K562 (cell line): Measurements from ENCODE around the gene NTN4. TPM values are rescaled to one million over a fixed set of nuclear protein-coding genes. Genes with fewer than 3 reads are reported as not detected.

Source experiments
- ATAC-seq: fragments of 200-7000 bp; cut with Tn5 transposase; 3 replicates; pipeline ENCODE4 v1.9.1; 2020; ENCODE audit warnings: moderate library complexity
- BruUV-seq: library from RNA; stranded (reverse); fragments of 400-500 nt; replicated peaks from 2 replicates; lab custom pipeline; 2021; lab: Mats Ljungman, UMichigan
- CTCF ChIA-PET: fragments of 300-600 bp; formaldehyde crosslinking; extraction: SDS; loops from one replicate; lab custom pipeline; 2021; ENCODE audit warnings: low intra/inter-chr PET ratio; lab: Yijun Ruan, JAX
- POLR2A ChIA-PET: fragments of 300-600, 350-650 bp; sonication (Branson Sonifier 250); formaldehyde crosslinking; extraction: SDS; loops from one replicate; lab custom pipeline; 2021; ENCODE audit warnings: antibody characterized with exemption, inconsistent platforms; lab: Yijun Ruan, JAX
- DNase-seq, 4 experiments: peaks; one replicate each; pipeline versions ENCODE4 v3.0.0 to v3.0.0-alpha.2; 2011 to 2018; ENCODE audit warnings: low spot score in 3 of 4, mixed read lengths in 3 of 4; ENCODE audit errors: extremely low read depth in 1 of 4
- FAIRE-seq: peaks from 2 replicates; lab custom pipeline; 2011; peaks lifted over from hg19 to GRCh38; lab: Jason Lieb, UNC
- H2AFZ ChIP-seq: 2 replicates; pipeline ENCODE4 v1.6.0; 2011; ENCODE audit warnings: low read depth, low read length, control low read depth, inconsistent platforms
- H3K27ac ChIP-seq: fragments of 200-600 bp; 3 replicates; pipeline ENCODE4 v1.8.0; 2011; ENCODE audit warnings: low read depth, mild to moderate bottlenecking, control low read depth, inconsistent platforms, low read length, moderate library complexity, mixed read lengths; ENCODE audit errors: extremely low read depth
- H3K27me3 ChIP-seq, 2 experiments: fragments of 300-600 bp in 1 of 2; 2 replicates in 1 of 2; 3 replicates in 1 of 2; pipeline versions ENCODE4 v1.6.0 to v1.8.0; 2011; ENCODE audit warnings: inconsistent platforms in 2 of 2, low read length in 2 of 2, mild to moderate bottlenecking in 1 of 2, mixed read lengths in 1 of 2, moderate library complexity in 1 of 2; ENCODE audit not compliant: control insufficient read depth in 2 of 2, insufficient read depth in 2 of 2
- H3K36me3 ChIP-seq: fragments of 300-600 bp; 3 replicates; pipeline ENCODE4 v1.8.0; 2011; ENCODE audit warnings: mild to moderate bottlenecking, low read length, inconsistent platforms; ENCODE audit not compliant: control insufficient read depth, insufficient read depth
- H3K4me1 ChIP-seq, 2 experiments: fragments of 200-600 bp in 1 of 2; replicated peaks in 1 of 2; 2 replicates in 1 of 2; 3 replicates in 1 of 2; pipeline versions ENCODE4 v1.5.1 to v1.8.0; 2011; ENCODE audit warnings: inconsistent platforms in 2 of 2, low read length in 2 of 2, mild to moderate bottlenecking in 1 of 2, mixed read lengths in 1 of 2, moderate library complexity in 1 of 2; ENCODE audit not compliant: control insufficient read depth in 2 of 2, insufficient read depth in 2 of 2
- H3K4me2 ChIP-seq: 2 replicates; pipeline ENCODE4 v1.6.1; 2011; ENCODE audit warnings: low read length, control low read depth, inconsistent platforms, mixed read lengths; ENCODE audit not compliant: insufficient read depth
- H3K4me3 ChIP-seq: fragments of 200-600 bp; sonication (generic), shearing (Covaris generic); 2 replicates; pipeline ENCODE4 v1.5.1; 2016; ENCODE audit warnings: control low read depth, inconsistent platforms
- H3K79me2 ChIP-seq: fragments of 200-600 bp; 3 replicates; pipeline ENCODE4 v1.8.0; 2011; ENCODE audit warnings: low read length, inconsistent platforms; ENCODE audit not compliant: control insufficient read depth, insufficient read depth
- H3K9ac ChIP-seq, 2 experiments: 2 replicates each; pipeline versions ENCODE4 v1.6.0 to v1.6.1; 2011; ENCODE audit warnings: low read depth in 2 of 2, low read length in 2 of 2, control low read depth in 1 of 2, inconsistent platforms in 1 of 2, mild to moderate bottlenecking in 1 of 2, mixed read lengths in 1 of 2; ENCODE audit not compliant: insufficient read depth in 1 of 2
- H3K9me1 ChIP-seq: one replicate; pipeline ENCODE4 v1.6.0; 2011; ENCODE audit warnings: inconsistent platforms, mild to moderate bottlenecking, low read length, moderate library complexity; ENCODE audit not compliant: control insufficient read depth, insufficient read depth
- H3K9me3 ChIP-seq: replicated peaks from 2 replicates; pipeline ENCODE4 v1.5.1; 2011; ENCODE audit warnings: low read depth, low read length, inconsistent platforms; ENCODE audit not compliant: control insufficient read depth, insufficient read depth
- H4K20me1 ChIP-seq: replicated peaks from 2 replicates; pipeline ENCODE4 v1.6.1; 2011; ENCODE audit warnings: low read length, inconsistent platforms, mixed read lengths; ENCODE audit not compliant: control insufficient read depth, insufficient read depth
- ADNP ChIP-seq: fragments of 200-800 bp; sonication (Bioruptor generic); IDR thresholded peaks from 2 replicates; pipeline ENCODE4 v1.6.1; 2016; ENCODE audit warnings: missing genetic modification characterization, missing compliant biosample characterization
- ASH1L ChIP-seq: fragments of 450-650 bp; IDR thresholded peaks from 2 replicates; pipeline ENCODE4 v1.6.1; 2018; ENCODE audit warnings: borderline replicate concordance, mild to moderate bottlenecking, low read depth; ENCODE audit not compliant: partially characterized antibody
- CBFB ChIP-seq: sonication (generic); formaldehyde crosslinking; IDR thresholded peaks from 2 replicates; pipeline ENCODE4 v1.4.0; 2020; ENCODE audit warnings: mild to moderate bottlenecking, missing genetic modification reagents
- CHD2 ChIP-seq: IDR thresholded peaks from 2 replicates; pipeline ENCODE4 v1.6.1; 2011; ENCODE audit warnings: low read depth, low read length
- FOXJ2 ChIP-seq: fragments of 200-800 bp; sonication (Bioruptor generic); IDR thresholded peaks from 2 replicates; pipeline ENCODE4 v1.6.1; 2016; ENCODE audit warnings: missing genetic modification characterization, missing compliant biosample characterization
- HMGN3 ChIP-seq: IDR thresholded peaks from 2 replicates; pipeline ENCODE4 v1.6.1; 2011; ENCODE audit warnings: borderline replicate concordance, low read depth, mild to moderate bottlenecking, mixed read lengths, low read length; ENCODE audit not compliant: insufficient read length; ENCODE audit errors: extremely low read depth
- MECOM ChIP-seq: fragments of 250-450 bp; sonication (Bioruptor Pico); IDR thresholded peaks from 2 replicates; pipeline ENCODE4 v1.8.0; 2022; ENCODE audit warnings: inconsistent platforms
- POLR2H ChIP-seq: IDR thresholded peaks from 2 replicates; pipeline ENCODE4 v1.6.1; 2016; ENCODE audit warnings: missing genetic modification characterization, low read depth, mild to moderate bottlenecking, control low read depth, missing compliant biosample characterization, moderate library complexity
- SAFB ChIP-seq: fragments of 200-400 bp; formaldehyde crosslinking; IDR thresholded peaks from 2 replicates; pipeline ENCODE4 v1.6.1; 2017; ENCODE audit warnings: low read depth, low read length, borderline replicate concordance
- SMAD1 ChIP-seq: fragments of 150-350 bp; IDR thresholded peaks from 2 replicates; pipeline ENCODE4 v1.6.1; 2014; ENCODE audit warnings: low read length, low read depth; ENCODE audit not compliant: partially characterized antibody
- SMARCB1 ChIP-seq: IDR thresholded peaks from 2 replicates; pipeline ENCODE4 v1.6.1; 2011; ENCODE audit warnings: improper control_type of control experiment, low read depth; ENCODE audit not compliant: insufficient read length
- SP1 ChIP-seq: sonication (generic); formaldehyde crosslinking; IDR thresholded peaks from 2 replicates; pipeline ENCODE4 v1.8.1; 2022; ENCODE audit warnings: mild to moderate bottlenecking, missing genetic modification reagents
- SP2 ChIP-seq: IDR thresholded peaks from 2 replicates; pipeline ENCODE4 v1.6.1; 2011; ENCODE audit warnings: mild to moderate bottlenecking, low read depth, low read length, moderate library complexity; ENCODE audit not compliant: poor library complexity, severe bottlenecking; ENCODE audit errors: extremely low read depth
- SREBF1 ChIP-seq: fragments of 150-350 bp; IDR thresholded peaks from 2 replicates; pipeline ENCODE4 v1.6.1; 2014; ENCODE audit warnings: antibody characterized with exemption, low read depth, low read length, borderline replicate concordance
- WGBS: fragments of 100-300 bp; shearing (Covaris generic); methylation state at CpG from one replicate; pipeline ENCODE4 v1.1.6; 2016; ENCODE audit warnings: low coverage, mixed read lengths; ENCODE audit not compliant: insufficient coverage; ENCODE audit errors: missing lambda C conversion rate; 5-methylcytosine and 5-hydroxymethylcytosine counted together
- in situ Hi-C: fragments of 300-500 bp; cut with MboI; formaldehyde crosslinking; loops from 4 replicates; pipeline ENCODE4 v1.15.0; 2018; ENCODE audit warnings: inconsistent platforms, mixed read lengths
- intact Hi-C: fragments of 100-400 bp; cut with micrococcal nuclease; formaldehyde crosslinking; loops from 2 replicates; pipeline ENCODE4 v1.14.2; 2022
- polyA plus RNA-seq, 8 experiments: library from polyadenylated mRNA; depleted of rRNA in 4 of 8; stranded (reverse) in 5 of 8; unstranded in 3 of 8; fragments of >200 nt; fragmentation: Nextera tagmentation in 2 of 8; fragmentation: Illumina TruSeq in 1 of 8; extraction: Ambion mirVana in 2 of 8; extraction: Trizol in 1 of 8; gene quantifications; 2 replicates each; pipeline versions ENCODE4 v1.2.1 to v1.2.3, GENCODE V29; 2011 to 2014; ENCODE audit warnings: inconsistent platforms in 1 of 8, missing spikeins in 1 of 8
- total RNA-seq, 7 experiments: library from RNA; depleted of rRNA in 6 of 7; stranded (reverse); fragments of >200 nt in 6 of 7; fragmentation: Illumina TruSeq in 2 of 7; extraction: Trizol in 2 of 7; gene quantifications; 2 replicates each; pipeline versions ENCODE4 v1.2.1 to v1.2.3, GENCODE V29; 2011 to 2021; ENCODE audit warnings: low replicate concordance in 1 of 7
- TF ChIP-seq, protein P1 (sequence below): fragments of 250-450 bp; sonication (Bioruptor Pico); IDR thresholded peaks from 2 replicates; pipeline ENCODE4 v1.5.1; 2021; ENCODE audit warnings: mild to moderate bottlenecking
- TF ChIP-seq, protein P2 (sequence below), 2 experiments: fragments of 450-650 bp in 1 of 2; sonication (generic) in 1 of 2; formaldehyde crosslinking in 1 of 2; IDR thresholded peaks in 1 of 2; conservative IDR thresholded peaks in 1 of 2; 2 replicates each; pipeline versions ENCODE4 v1.6.1 to v1.8.1; 2016 to 2023; ENCODE audit warnings: mild to moderate bottlenecking in 2 of 2, moderate library complexity in 2 of 2, inconsistent platforms in 1 of 2, missing genetic modification reagents in 1 of 2
- TF ChIP-seq, protein P3 (sequence below): fragments of 450-650 bp; IDR thresholded peaks from 2 replicates; pipeline ENCODE4 v1.6.1; 2014; ENCODE audit warnings: low read depth, mild to moderate bottlenecking, moderate library complexity, borderline replicate concordance
- TF ChIP-seq, protein P4 (sequence below): sonication (generic); formaldehyde crosslinking; IDR thresholded peaks from 2 replicates; pipeline ENCODE4 v1.8.0; 2022; ENCODE audit warnings: mild to moderate bottlenecking, missing genetic modification reagents

The NTN4 gene
- total and polyA plus RNA-seq, 9 of the 15 experiments (the other 6 are each of a cell fraction or from before 2014, with no cell fraction given), result 0.13 TPM; not detected in 8

DNA sequence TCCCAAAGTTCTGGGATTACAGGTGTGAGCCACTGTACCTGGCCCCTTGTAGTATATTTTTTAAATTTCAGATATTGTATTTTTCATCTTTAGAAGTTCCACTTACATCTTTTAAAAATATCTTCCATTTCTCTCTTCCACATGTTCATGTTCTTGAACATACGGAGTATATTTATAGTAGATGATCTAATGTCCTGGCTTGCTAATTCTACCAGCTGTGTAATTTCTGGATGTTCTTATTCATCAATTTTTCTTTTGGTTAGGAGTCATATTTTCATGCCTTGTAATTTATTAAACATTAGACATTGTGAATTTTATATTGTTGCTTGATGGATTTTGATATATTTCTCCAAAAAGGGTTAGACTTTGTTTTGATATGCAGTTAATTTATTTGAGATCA is 30.8 kb downstream of the NTN4 start (continued):
- TF ChIP-seq SREBF1, result no peak
- TF ChIP-seq, protein P1, sequence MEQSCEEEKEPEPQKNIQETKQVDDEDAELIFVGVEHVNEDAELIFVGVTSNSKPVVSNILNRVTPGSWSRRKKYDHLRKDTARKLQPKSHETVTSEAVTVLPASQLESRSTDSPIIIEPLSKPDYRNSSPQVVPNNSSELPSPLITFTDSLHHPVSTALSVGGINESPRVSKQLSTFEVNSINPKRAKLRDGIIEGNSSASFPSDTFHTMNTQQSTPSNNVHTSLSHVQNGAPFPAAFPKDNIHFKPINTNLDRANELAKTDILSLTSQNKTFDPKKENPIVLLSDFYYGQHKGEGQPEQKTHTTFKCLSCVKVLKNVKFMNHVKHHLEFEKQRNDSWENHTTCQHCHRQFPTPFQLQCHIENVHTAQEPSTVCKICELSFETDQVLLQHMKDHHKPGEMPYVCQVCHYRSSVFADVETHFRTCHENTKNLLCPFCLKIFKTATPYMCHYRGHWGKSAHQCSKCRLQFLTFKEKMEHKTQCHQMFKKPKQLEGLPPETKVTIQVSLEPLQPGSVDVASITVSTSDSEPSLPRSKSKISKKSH (CRISPR knock-in tag), result no peak
- TF ChIP-seq SMAD1, result no peak
- TF ChIP-seq FOXJ2 (tag), result no peak
- no peak for TF ChIP-seq SP2
- TF ChIP-seq HMGN3, result no peak

- no peak for FAIRE-seq
- Histone ChIP-seq H3K4me2 (no peak overlapping the region), H3K27me3 (peaks cover 0 to 4% of the 10 kb centered on the region in 2 experiments; a peak in 2 of 5 replicates), H3K79me2 (no peaks in the 10 kb centered on the region), H3K9me1 (no peaks in the 10 kb centered on the region), H3K9ac (no peak overlapping the region), H3K4me1 (no peaks in the 10 kb centered on the region), H3K9me3 (no peaks in the 10 kb centered on the region), H3K27ac (no peak overlapping the region), H2AFZ (no peak overlapping the region), H4K20me1 (no peaks in the 10 kb centered on the region), H3K4me3 (no peak overlapping the region), H3K36me3 (no peaks in the 10 kb centered on the region)
- in situ Hi-C loops (no loop called here), intact Hi-C loops (no loop called here)
- no TSS peak for BruUV-seq
- 1% methylated on average over 3 of the region's 3 CpGs for WGBS
- ChIA-PET CTCF (no interaction called here), POLR2A (no interaction called here)
- ATAC-seq, result no peak
- DNase-seq, result no peak
- TF ChIP-seq POLR2H, result no peak
- no peak for TF ChIP-seq CHD2
- TF ChIP-seq, protein P2, sequence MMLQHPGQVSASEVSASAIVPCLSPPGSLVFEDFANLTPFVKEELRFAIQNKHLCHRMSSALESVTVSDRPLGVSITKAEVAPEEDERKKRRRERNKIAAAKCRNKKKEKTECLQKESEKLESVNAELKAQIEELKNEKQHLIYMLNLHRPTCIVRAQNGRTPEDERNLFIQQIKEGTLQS (IDR thresholded peaks at IDR 0.05), result no peak
- TF ChIP-seq, protein P2 (CRISPR knock-in tag; conservative IDR thresholded peaks at IDR 0.05), result no peak
- no peak for TF ChIP-seq ASH1L
- no peak for TF ChIP-seq SMARCB1
- TF ChIP-seq, protein P3, sequence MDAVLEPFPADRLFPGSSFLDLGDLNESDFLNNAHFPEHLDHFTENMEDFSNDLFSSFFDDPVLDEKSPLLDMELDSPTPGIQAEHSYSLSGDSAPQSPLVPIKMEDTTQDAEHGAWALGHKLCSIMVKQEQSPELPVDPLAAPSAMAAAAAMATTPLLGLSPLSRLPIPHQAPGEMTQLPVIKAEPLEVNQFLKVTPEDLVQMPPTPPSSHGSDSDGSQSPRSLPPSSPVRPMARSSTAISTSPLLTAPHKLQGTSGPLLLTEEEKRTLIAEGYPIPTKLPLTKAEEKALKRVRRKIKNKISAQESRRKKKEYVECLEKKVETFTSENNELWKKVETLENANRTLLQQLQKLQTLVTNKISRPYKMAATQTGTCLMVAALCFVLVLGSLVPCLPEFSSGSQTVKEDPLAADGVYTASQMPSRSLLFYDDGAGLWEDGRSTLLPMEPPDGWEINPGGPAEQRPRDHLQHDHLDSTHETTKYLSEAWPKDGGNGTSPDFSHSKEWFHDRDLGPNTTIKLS, result no peak
- TF ChIP-seq SP1 (CRISPR knock-in tag), result no peak
- TF ChIP-seq MECOM (CRISPR knock-in tag), result no peak
- TF ChIP-seq SAFB, result no peak
- TF ChIP-seq CBFB (CRISPR knock-in tag), result no peak
- TF ChIP-seq ADNP (tag), result no peak
- TF ChIP-seq, protein P4, sequence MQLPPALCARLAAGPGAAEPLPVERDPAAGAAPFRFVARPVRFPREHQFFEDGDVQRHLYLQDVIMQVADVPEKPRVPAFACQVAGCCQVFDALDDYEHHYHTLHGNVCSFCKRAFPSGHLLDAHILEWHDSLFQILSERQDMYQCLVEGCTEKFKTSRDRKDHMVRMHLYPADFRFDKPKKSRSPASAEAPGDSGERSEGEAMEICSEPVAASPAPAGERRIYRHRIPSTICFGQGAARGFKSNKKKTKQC (CRISPR knock-in tag), result no peak
Observed at GRCh38 chr12:95759039-95759438, 31.5 kb downstream of the NTN4 start.
